ENCODE data around the gene GHRHR. TPM values are rescaled to one million over a fixed set of nuclear protein-coding genes. Genes with fewer than 3 reads are reported as not detected.

The GHRHR gene
- total RNA-seq, 1 donor from 2014 or later = not detected

GRCh38 chr7:30986331-30986730 is 22.6 kb downstream of the GHRHR start:
- Histone ChIP-seq H3K4me1 (peaks cover 9% of the 10 kb centered on the region), H3K27me3 (ENCODE audit: low read depth) (no peaks in the 10 kb centered on the region), H3K27ac (no peak overlapping the region), H3K36me3 (no peaks in the 10 kb centered on the region), H3K9me3 (no peaks in the 10 kb centered on the region), H3K4me3 (no peak overlapping the region)
- DNase-seq = no peak
- ATAC-seq = no peak
- intact Hi-C loops (cut with DNase I) = no loop called here
- TF ChIP-seq CTCF (IDR thresholded peaks at IDR 0.05) = no peak

GRCh38 chr7:30986738-30987137 is 23.0 kb downstream of the GHRHR start:
- no peaks in the 10 kb centered on the region for H3K36me3 ChIP-seq
- ATAC-seq (no peak), DNase-seq (no peak)
- no peaks in the 10 kb centered on the region for H3K9me3 ChIP-seq
- no peaks in the 10 kb centered on the region for H3K27me3 ChIP-seq (ENCODE audit: low read depth)
- intact Hi-C loops (cut with DNase I) = no loop called here
- H3K4me1 ChIP-seq = peaks cover 9% of the 10 kb centered on the region
- H3K27ac ChIP-seq = no peak overlapping the region
- H3K4me3 ChIP-seq = no peak overlapping the region
- no peak for TF ChIP-seq CTCF (IDR thresholded peaks at IDR 0.05)

GRCh38 chr7:30987178-30987577 is 23.4 kb downstream of the GHRHR start:
- intact Hi-C loops (cut with DNase I) = no loop called here
- Histone ChIP-seq H3K27ac (no peak overlapping the region), H3K27me3 (ENCODE audit: low read depth) (no peaks in the 10 kb centered on the region), H3K4me1 (peaks cover 9% of the 10 kb centered on the region), H3K9me3 (no peaks in the 10 kb centered on the region), H3K36me3 (no peaks in the 10 kb centered on the region), H3K4me3 (no peak overlapping the region)
- DNase-seq (no peak), ATAC-seq (no peak)
- TF ChIP-seq CTCF (IDR thresholded peaks at IDR 0.05) = no peak

GRCh38 chr7:30987936-30988335 is 24.2 kb downstream of the GHRHR start:
- Histone ChIP-seq H3K27me3 (ENCODE audit: low read depth) (no peaks in the 10 kb centered on the region), H3K4me3 (no peak overlapping the region), H3K36me3 (no peaks in the 10 kb centered on the region), H3K4me1 (peaks cover 9% of the 10 kb centered on the region), H3K9me3 (no peaks in the 10 kb centered on the region), H3K27ac (no peak overlapping the region)
- DNase-seq (no peak), ATAC-seq (no peak)
- intact Hi-C loops (cut with DNase I) = no loop called here
- no peak for TF ChIP-seq CTCF (IDR thresholded peaks at IDR 0.05)

GRCh38 chr7:30988351-30989005 is 24.7 kb downstream of the GHRHR start:
- intact Hi-C loops (cut with DNase I) = no loop called here
- Histone ChIP-seq H3K9me3 (no peaks in the 10 kb centered on the region), H3K4me3 (no peak overlapping the region), H3K27ac (no peak overlapping the region), H3K4me1 (peaks cover 9% of the 10 kb centered on the region), H3K36me3 (no peaks in the 10 kb centered on the region), H3K27me3 (ENCODE audit: low read depth) (no peaks in the 10 kb centered on the region)
- DNase-seq (peak; percentile 85), ATAC-seq (peak; percentile 85 to 92)
- no peak for TF ChIP-seq CTCF (IDR thresholded peaks at IDR 0.05)
